H9 (cell line): ENCODE results near the gene USP13. TPM values are rescaled to one million over a fixed set of nuclear protein-coding genes. Genes with fewer than 3 reads are reported as not detected.

Experiments
- DNase-seq: peaks from one replicate; pipeline ENCODE4 v3.0.0-alpha.2; 2017
- H2AFZ ChIP-seq: one replicate; pipeline ENCODE4 v1.6.1; 2013; ENCODE audit warnings: mild to moderate bottlenecking, low read length, control low read depth, moderate library complexity
- H2AK5ac ChIP-seq: 2 replicates; pipeline ENCODE4 v1.6.1; 2013; ENCODE audit warnings: low read length, control low read depth, mixed read lengths; ENCODE audit not compliant: insufficient read length
- H2BK120ac ChIP-seq: one replicate; pipeline ENCODE4 v1.6.1; 2013; ENCODE audit warnings: low read depth, mild to moderate bottlenecking, low read length, control low read depth, inconsistent platforms; ENCODE audit not compliant: poor library complexity, severe bottlenecking
- H2BK12ac ChIP-seq: 2 replicates; pipeline ENCODE4 v1.6.1; 2013; ENCODE audit warnings: low read length, control low read depth, mixed read lengths, low read depth; ENCODE audit not compliant: insufficient read length
- H2BK15ac ChIP-seq: 2 replicates; pipeline ENCODE4 v1.6.1; 2013; ENCODE audit warnings: low read depth, low read length, control low read depth
- H2BK20ac ChIP-seq: one replicate; pipeline ENCODE4 v1.6.1; 2013; ENCODE audit warnings: low read depth, mild to moderate bottlenecking, low read length, control low read depth, inconsistent platforms; ENCODE audit not compliant: poor library complexity, severe bottlenecking
- H2BK5ac ChIP-seq: 2 replicates; pipeline ENCODE4 v1.6.1; 2013; ENCODE audit warnings: low read length, control low read depth, mixed read lengths; ENCODE audit not compliant: insufficient read length
- H3K14ac ChIP-seq: 2 replicates; pipeline ENCODE4 v1.6.1; 2013; ENCODE audit warnings: low read length, control low read depth; ENCODE audit not compliant: insufficient read depth
- H3K18ac ChIP-seq: 2 replicates; pipeline ENCODE4 v1.6.1; 2013; ENCODE audit warnings: low read depth, mild to moderate bottlenecking, mixed read lengths, low read length, control low read depth; ENCODE audit not compliant: insufficient read length
- H3K23ac ChIP-seq: 2 replicates; pipeline ENCODE4 v1.6.1; 2013; ENCODE audit warnings: low read length, control low read depth, mixed read lengths, low read depth; ENCODE audit not compliant: insufficient read length
- H3K23me2 ChIP-seq: 2 replicates; pipeline ENCODE4 v1.6.1; 2013; ENCODE audit warnings: low read depth, mild to moderate bottlenecking, mixed read lengths, low read length, control low read depth; ENCODE audit not compliant: insufficient read length, poor library complexity, severe bottlenecking
- H3K27ac ChIP-seq: 2 replicates; pipeline ENCODE4 v1.5.1; 2013; ENCODE audit warnings: low read length, control low read depth, mixed read lengths, low read depth; ENCODE audit not compliant: insufficient read length
- H3K27me3 ChIP-seq: 2 replicates; pipeline ENCODE4 v1.6.1; 2013; ENCODE audit warnings: low read length, control low read depth, inconsistent platforms; ENCODE audit not compliant: insufficient read depth
- H3K4ac ChIP-seq: 2 replicates; pipeline ENCODE4 v1.6.1; 2013; ENCODE audit warnings: low read depth, mild to moderate bottlenecking, control low read depth, inconsistent platforms, low read length, moderate library complexity
- H3K4me1 ChIP-seq: 2 replicates; pipeline ENCODE4 v1.6.1; 2013; ENCODE audit warnings: low read length, control low read depth, inconsistent platforms; ENCODE audit not compliant: insufficient read depth
- H3K4me2 ChIP-seq: 2 replicates; pipeline ENCODE4 v1.6.1; 2013; ENCODE audit warnings: low read length, control low read depth, mixed read lengths; ENCODE audit not compliant: insufficient read length, insufficient read depth
- H3K56ac ChIP-seq: 2 replicates; pipeline ENCODE4 v1.6.1; 2013; ENCODE audit warnings: low read depth, mild to moderate bottlenecking, mixed read lengths, low read length, control low read depth; ENCODE audit not compliant: insufficient read length
- H3K79me1 ChIP-seq: 2 replicates; pipeline ENCODE4 v1.6.1; 2013; ENCODE audit warnings: low read depth, mild to moderate bottlenecking, moderate library complexity, low read length, control low read depth, inconsistent platforms; ENCODE audit not compliant: insufficient read depth, poor library complexity, severe bottlenecking
- H3K79me2 ChIP-seq: 2 replicates; pipeline ENCODE4 v1.6.1; 2013; ENCODE audit warnings: low read length, control low read depth, inconsistent platforms; ENCODE audit not compliant: insufficient read depth
- H3K9ac ChIP-seq: 2 replicates; pipeline ENCODE4 v1.6.1; 2013; ENCODE audit warnings: low read length, control low read depth, mixed read lengths; ENCODE audit not compliant: insufficient read length; ENCODE audit errors: extremely low read depth
- H3K9me3 ChIP-seq: one replicate; pipeline ENCODE4 v1.6.1; 2013; ENCODE audit warnings: low read depth, low read length, inconsistent platforms; ENCODE audit not compliant: control insufficient read depth
- H3T11ph ChIP-seq: one replicate; pipeline ENCODE4 v1.6.1; 2013; ENCODE audit warnings: mild to moderate bottlenecking, low read length, control low read depth, inconsistent platforms
- H4K20me1 ChIP-seq: one replicate; pipeline ENCODE4 v1.6.1; 2013; ENCODE audit not compliant: control insufficient read depth, insufficient read length, insufficient read depth
- H4K5ac ChIP-seq: 2 replicates; pipeline ENCODE4 v1.6.1; 2013; ENCODE audit warnings: low read depth, mild to moderate bottlenecking, mixed read lengths, low read length, control low read depth; ENCODE audit not compliant: insufficient read length
- H4K8ac ChIP-seq: replicated peaks from 2 replicates; pipeline ENCODE4 v1.6.1; 2013; ENCODE audit warnings: low read length, control low read depth, mixed read lengths, low read depth; ENCODE audit not compliant: insufficient read length
- H4K91ac ChIP-seq: 2 replicates; pipeline ENCODE4 v1.6.1; 2013; ENCODE audit warnings: low read depth, mild to moderate bottlenecking, moderate library complexity, mixed read lengths, low read length, control low read depth; ENCODE audit not compliant: insufficient read length
- H3K27ac Mint-ChIP-seq, 3 experiments: 2 replicates in 2 of 3; 3 replicates in 1 of 3; pipeline ENCODE4 v1.8.0; 2020 to 2021; ENCODE audit warnings: mixed read lengths in 3 of 3, mild to moderate bottlenecking in 1 of 3, moderate library complexity in 1 of 3
- H3K27me3 Mint-ChIP-seq: 2 replicates; pipeline ENCODE4 v1.8.0; 2021; ENCODE audit warnings: low read depth, mild to moderate bottlenecking, moderate library complexity, mixed read lengths
- H3K36me3 Mint-ChIP-seq, 3 experiments: 2 replicates in 2 of 3; 3 replicates in 1 of 3; pipeline ENCODE4 v1.8.0; 2020 to 2021; ENCODE audit warnings: low read depth in 3 of 3, mixed read lengths in 3 of 3; ENCODE audit not compliant: insufficient read depth in 1 of 3
- H3K4me1 Mint-ChIP-seq, 2 experiments: 2 replicates each; pipeline ENCODE4 v1.8.0; 2020; ENCODE audit warnings: mixed read lengths in 2 of 2
- H3K4me3 Mint-ChIP-seq, 2 experiments: 2 replicates in 1 of 2; 3 replicates in 1 of 2; pipeline ENCODE4 v1.8.0; 2020 to 2021; ENCODE audit warnings: mild to moderate bottlenecking in 2 of 2, mixed read lengths in 2 of 2, moderate library complexity in 1 of 2
- H3K9me3 Mint-ChIP-seq, 2 experiments: 2 replicates in 1 of 2; 3 replicates in 1 of 2; pipeline ENCODE4 v1.8.0; 2020; ENCODE audit warnings: mild to moderate bottlenecking in 2 of 2, mixed read lengths in 2 of 2, moderate library complexity in 1 of 2
- WGBS: extraction: QIAGEN DNeasy Blood & Tissue Kit; methylation state at CpG from one replicate; pipeline ENCODE4 v1.1.7; 2013; ENCODE audit warnings: missing lambda C conversion rate, low lambda C conversion rate, mixed read lengths; ENCODE audit not compliant: insufficient read length; ENCODE audit errors: extremely low coverage; 5-methylcytosine and 5-hydroxymethylcytosine counted together
- total RNA-seq: library from RNA; stranded (reverse); gene quantifications from 2 replicates; pipeline ENCODE4 v1.2.1, GENCODE V29; 2021
- TF ChIP-seq, protein P1 (sequence below): fragments of 200-600 bp; sonication (generic); conservative IDR thresholded peaks from 3 replicates; pipeline ENCODE4 v1.8.0; 2021; ENCODE audit warnings: antibody characterized with exemption, mild to moderate bottlenecking

USP13 gene
- total RNA-seq, 1 experiment from 2014 or later, result 26.7 TPM

GRCh38 chr3:179668429-179668828 lies 15.6 kb downstream of the USP13 start:
- H3K23me2 ChIP-seq, result no peaks in the 10 kb centered on the region
- H3K18ac ChIP-seq, result no peak overlapping the region
- no peak overlapping the region for H4K5ac ChIP-seq
- no peak overlapping the region for H3K4ac ChIP-seq
- no CpG with 5 or more reads among the region's 1 CpG for WGBS
- H3K14ac ChIP-seq, result no peak overlapping the region
- H3T11ph ChIP-seq, result no peak overlapping the region
- H3K4me2 ChIP-seq, result no peak overlapping the region
- Mint-ChIP-seq H3K27me3 (no peaks in the 10 kb centered on the region), H3K4me1 (peaks cover 30 to 37% of the 10 kb centered on the region in 2 experiments), H3K4me3 (no peak overlapping the region), H3K36me3 (no peaks in the 10 kb centered on the region; a peak in 1 of 7 replicates), H3K9me3 (no peaks in the 10 kb centered on the region; a peak in 1 of 5 replicates), H3K27ac (no peak overlapping the region; a peak in 1 of 7 replicates)
- H2BK120ac ChIP-seq, result no peak overlapping the region
- no peaks in the 10 kb centered on the region for H3K9me3 ChIP-seq
- no peak overlapping the region for H2AFZ ChIP-seq
- peaks cover 5% of the 10 kb centered on the region; the same call in 1 of the 2 replicates for H3K4me1 ChIP-seq
- H4K20me1 ChIP-seq, result no peaks in the 10 kb centered on the region
- H3K23ac ChIP-seq, result no peak overlapping the region
- no peaks in the 10 kb centered on the region for H3K27me3 ChIP-seq
- no peak overlapping the region for H4K8ac ChIP-seq
- H3K79me2 ChIP-seq, result peaks cover 12% of the 10 kb centered on the region; the same call in 1 of the 2 replicates
- peaks cover 22% of the 10 kb centered on the region for H3K79me1 ChIP-seq
- H4K91ac ChIP-seq, result no peak overlapping the region
- H2BK20ac ChIP-seq, result no peak overlapping the region
- no peak overlapping the region for H3K27ac ChIP-seq
- DNase-seq, result no peak
- no peak overlapping the region for H3K9ac ChIP-seq
- TF ChIP-seq, protein P1, sequence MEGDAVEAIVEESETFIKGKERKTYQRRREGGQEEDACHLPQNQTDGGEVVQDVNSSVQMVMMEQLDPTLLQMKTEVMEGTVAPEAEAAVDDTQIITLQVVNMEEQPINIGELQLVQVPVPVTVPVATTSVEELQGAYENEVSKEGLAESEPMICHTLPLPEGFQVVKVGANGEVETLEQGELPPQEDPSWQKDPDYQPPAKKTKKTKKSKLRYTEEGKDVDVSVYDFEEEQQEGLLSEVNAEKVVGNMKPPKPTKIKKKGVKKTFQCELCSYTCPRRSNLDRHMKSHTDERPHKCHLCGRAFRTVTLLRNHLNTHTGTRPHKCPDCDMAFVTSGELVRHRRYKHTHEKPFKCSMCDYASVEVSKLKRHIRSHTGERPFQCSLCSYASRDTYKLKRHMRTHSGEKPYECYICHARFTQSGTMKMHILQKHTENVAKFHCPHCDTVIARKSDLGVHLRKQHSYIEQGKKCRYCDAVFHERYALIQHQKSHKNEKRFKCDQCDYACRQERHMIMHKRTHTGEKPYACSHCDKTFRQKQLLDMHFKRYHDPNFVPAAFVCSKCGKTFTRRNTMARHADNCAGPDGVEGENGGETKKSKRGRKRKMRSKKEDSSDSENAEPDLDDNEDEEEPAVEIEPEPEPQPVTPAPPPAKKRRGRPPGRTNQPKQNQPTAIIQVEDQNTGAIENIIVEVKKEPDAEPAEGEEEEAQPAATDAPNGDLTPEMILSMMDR, result no peak
- H3K56ac ChIP-seq, result no peak overlapping the region
- no peak overlapping the region for H2BK15ac ChIP-seq
- no peak overlapping the region for H2BK12ac ChIP-seq
- no peak overlapping the region for H2AK5ac ChIP-seq
- H2BK5ac ChIP-seq, result no peak overlapping the region
